ENCODE measurements around the gene LARGE2.
A peak's percentile ranks its signal among the peaks of the same experiment; 100 is the strongest.
"Not testable (repeated sequence)": the region's sequence is repeated elsewhere in the genome, so short reads cannot be mapped to it uniquely, and the experiment has no call there.

The LARGE2 gene

GRCh38 chr11:45889555-45889954 lies 32.9 kb upstream of the LARGE2 start:
- no peak for DNase-seq
- peaks cover 56% of the 10 kb centered on the region for H3K27me3 Mint-ChIP-seq
- CTCF ChIA-PET: interaction anchor here (1.8 kb wide), 1 partner anchor 16 kb away, joined by 5 read pairs; no protein-coding TSS in a partner anchor

GRCh38 chr11:45889966-45890365 lies 32.5 kb upstream of the LARGE2 start:
- H3K4me1 Mint-ChIP-seq: peaks cover 3% of the 10 kb centered on the region
- no peaks in the 10 kb centered on the region for H3K9me3 Mint-ChIP-seq
- H3K27ac Mint-ChIP-seq: no peak overlapping the region
- peaks cover 56% of the 10 kb centered on the region for H3K27me3 Mint-ChIP-seq
- H3K4me3 Mint-ChIP-seq: no peak overlapping the region
- CTCF ChIA-PET: interaction anchor here (1.8 kb wide), 1 partner anchor 17 kb away, joined by 5 read pairs; no protein-coding TSS in a partner anchor
- no peak for DNase-seq
- no peaks in the 10 kb centered on the region for H3K36me3 Mint-ChIP-seq

More at GRCh38 chr11:45889555-45889954, 32.9 kb upstream of the LARGE2 start:
- H3K4me1 Mint-ChIP-seq: peaks cover 6% of the 10 kb centered on the region
- H3K36me3 Mint-ChIP-seq: no peaks in the 10 kb centered on the region
- no peaks in the 10 kb centered on the region for H3K9me3 Mint-ChIP-seq
- no peak overlapping the region for H3K4me3 Mint-ChIP-seq
- H3K27ac Mint-ChIP-seq: no peak overlapping the region

GRCh38 chr11:45890886-45891550 lies 31.4 kb upstream of the LARGE2 start:
- CTCF ChIA-PET: no interaction called here
- Mint-ChIP-seq H3K4me1 (no peaks in the 10 kb centered on the region), H3K9me3 (no peaks in the 10 kb centered on the region)

GRCh38 chr11:45892856-45893255 lies 29.6 kb upstream of the LARGE2 start:
- no peak overlapping the region for H3K4me3 Mint-ChIP-seq
- H3K36me3 Mint-ChIP-seq: no peaks in the 10 kb centered on the region
- CTCF ChIA-PET: no interaction called here
- no peaks in the 10 kb centered on the region for H3K4me1 Mint-ChIP-seq
- H3K9me3 Mint-ChIP-seq: no peaks in the 10 kb centered on the region
- no peak overlapping the region for H3K27ac Mint-ChIP-seq
- no peak for DNase-seq
- H3K27me3 Mint-ChIP-seq: peaks cover 57% of the 10 kb centered on the region

More at GRCh38 chr11:45890886-45891550, 31.4 kb upstream of the LARGE2 start:
- H3K4me3 Mint-ChIP-seq: no peak overlapping the region
- peaks cover 57% of the 10 kb centered on the region for H3K27me3 Mint-ChIP-seq
- no peaks in the 10 kb centered on the region for H3K36me3 Mint-ChIP-seq
- H3K27ac Mint-ChIP-seq: no peak overlapping the region
- DNase-seq: no peak

- Mint-ChIP-seq H3K4me1 (peaks cover 2% of the 10 kb centered on the region), H3K27me3 (peaks cover 74% of the 10 kb centered on the region), H3K27ac (no peak overlapping the region), H3K9me3 (no peaks in the 10 kb centered on the region), H3K36me3 (no peaks in the 10 kb centered on the region), H3K4me3 (no peak overlapping the region)
- CTCF ChIA-PET: interaction anchor here (1.5 kb wide), 1 partner anchor 21 kb away, joined by 4 read pairs; no protein-coding TSS in a partner anchor
- DNase-seq: no peak
These were observed 27.8 kb upstream of the LARGE2 start for GRCh38 chr11:45894555-45895247.

GRCh38 chr11:45895553-45896259 lies 26.8 kb upstream of the LARGE2 start:
- peaks cover 84% of the 10 kb centered on the region for H3K27me3 Mint-ChIP-seq

GRCh38 chr11:45896422-45896984 lies 26.0 kb upstream of the LARGE2 start:
- H3K27ac Mint-ChIP-seq: no peak overlapping the region
- DNase-seq: no peak
- H3K4me1 Mint-ChIP-seq: peaks cover 5% of the 10 kb centered on the region
- no peak overlapping the region for H3K4me3 Mint-ChIP-seq
- H3K9me3 Mint-ChIP-seq: no peaks in the 10 kb centered on the region
- H3K36me3 Mint-ChIP-seq: no peaks in the 10 kb centered on the region
- peaks cover 87% of the 10 kb centered on the region for H3K27me3 Mint-ChIP-seq
- CTCF ChIA-PET: interaction anchor here (1.2 kb wide), 1 partner anchor 24 kb away, joined by 3 read pairs; no protein-coding TSS in a partner anchor

More at GRCh38 chr11:45895553-45896259, 26.8 kb upstream of the LARGE2 start:
- CTCF ChIA-PET: no interaction called here
- Mint-ChIP-seq H3K9me3 (no peaks in the 10 kb centered on the region), H3K36me3 (no peaks in the 10 kb centered on the region), H3K27ac (no peak overlapping the region), H3K4me1 (peaks cover 5% of the 10 kb centered on the region), H3K4me3 (no peak overlapping the region)
- DNase-seq: no peak

- DNase-seq: no peak
- no peak overlapping the region for H3K27ac Mint-ChIP-seq
- no peaks in the 10 kb centered on the region for H3K36me3 Mint-ChIP-seq
- CTCF ChIA-PET: interaction anchor here (1.2 kb wide), 1 partner anchor 25 kb away, joined by 3 read pairs; no protein-coding TSS in a partner anchor
- peaks cover 5% of the 10 kb centered on the region for H3K4me1 Mint-ChIP-seq
- no peaks in the 10 kb centered on the region for H3K9me3 Mint-ChIP-seq
- no peak overlapping the region for H3K4me3 Mint-ChIP-seq
- H3K27me3 Mint-ChIP-seq: peaks cover 90% of the 10 kb centered on the region
These were observed 24.9 kb upstream of the LARGE2 start for GRCh38 chr11:45897556-45897955.

GRCh38 chr11:45899086-45899447 lies 23.4 kb upstream of the LARGE2 start:
- no peaks in the 10 kb centered on the region for H3K9me3 Mint-ChIP-seq
- peaks cover 89% of the 10 kb centered on the region for H3K27me3 Mint-ChIP-seq
- DNase-seq: no peak
- H3K4me1 Mint-ChIP-seq: peaks cover 5% of the 10 kb centered on the region
- no peak overlapping the region for H3K27ac Mint-ChIP-seq
- peak overlapping the region; percentile 35 for H3K4me3 Mint-ChIP-seq
- H3K36me3 Mint-ChIP-seq: no peaks in the 10 kb centered on the region
- CTCF ChIA-PET: interaction anchor here (1.4 kb wide), 1 partner anchor 26 kb away, joined by 3 read pairs; no protein-coding TSS in a partner anchor

GRCh38 chr11:45899448-45900174 lies 22.8 kb upstream of the LARGE2 start:
- CTCF ChIA-PET: interaction anchor here (1.4 kb wide), 1 partner anchor 27 kb away, joined by 3 read pairs; no protein-coding TSS in a partner anchor
- no peak overlapping the region for H3K27ac Mint-ChIP-seq
- peaks cover 90% of the 10 kb centered on the region for H3K27me3 Mint-ChIP-seq
- peaks cover 5% of the 10 kb centered on the region for H3K4me1 Mint-ChIP-seq
- H3K36me3 Mint-ChIP-seq: no peaks in the 10 kb centered on the region
- DNase-seq: peak; percentile 75
- H3K9me3 Mint-ChIP-seq: no peaks in the 10 kb centered on the region
- peak overlapping the region; percentile 35 for H3K4me3 Mint-ChIP-seq

- CTCF ChIA-PET, H3K4me1 Mint-ChIP-seq, DNase-seq, H3K36me3 Mint-ChIP-seq, H3K27ac Mint-ChIP-seq, H3K9me3 Mint-ChIP-seq: not testable (repeated sequence)
- peak overlapping the region; percentile 21 for H3K4me3 Mint-ChIP-seq
- H3K27me3 Mint-ChIP-seq: peaks cover 84% of the 10 kb centered on the region
These were observed 22.2 kb upstream of the LARGE2 start for GRCh38 chr11:45900175-45900800.

- Mint-ChIP-seq H3K4me3 (no peak overlapping the region), H3K9me3 (no peaks in the 10 kb centered on the region), H3K4me1 (peaks cover 8% of the 10 kb centered on the region), H3K36me3 (no peaks in the 10 kb centered on the region), H3K27me3 (peaks cover 81% of the 10 kb centered on the region), H3K27ac (no peak overlapping the region)
- CTCF ChIA-PET: interaction anchor here (1.0 kb wide), 1 partner anchor 415 kb away, joined by 3 read pairs; no protein-coding TSS in a partner anchor
- no peak for DNase-seq
These were observed 21.4 kb upstream of the LARGE2 start for GRCh38 chr11:45900916-45901617.

- H3K9me3 Mint-ChIP-seq: no peaks in the 10 kb centered on the region
- peaks cover 75% of the 10 kb centered on the region for H3K27me3 Mint-ChIP-seq
- no peak overlapping the region for H3K27ac Mint-ChIP-seq
- DNase-seq: no peak
- CTCF ChIA-PET: interaction anchor here (1.0 kb wide), 1 partner anchor 414 kb away, joined by 3 read pairs; no protein-coding TSS in a partner anchor
- H3K4me3 Mint-ChIP-seq: no peak overlapping the region
- H3K36me3 Mint-ChIP-seq: no peaks in the 10 kb centered on the region
- peaks cover 10% of the 10 kb centered on the region for H3K4me1 Mint-ChIP-seq
These were observed 20.8 kb upstream of the LARGE2 start for GRCh38 chr11:45901626-45902025.

Data from activated naive CD4-positive, alpha-beta T cell treated with anti-CD3 and anti-CD28 coated beads, Interleukin-2, amount 10 ng/mL, durations not matched to agents 7 days and 5 days (primary cell).